Measurements from ENCODE around the gene CUL1.

DNA sequence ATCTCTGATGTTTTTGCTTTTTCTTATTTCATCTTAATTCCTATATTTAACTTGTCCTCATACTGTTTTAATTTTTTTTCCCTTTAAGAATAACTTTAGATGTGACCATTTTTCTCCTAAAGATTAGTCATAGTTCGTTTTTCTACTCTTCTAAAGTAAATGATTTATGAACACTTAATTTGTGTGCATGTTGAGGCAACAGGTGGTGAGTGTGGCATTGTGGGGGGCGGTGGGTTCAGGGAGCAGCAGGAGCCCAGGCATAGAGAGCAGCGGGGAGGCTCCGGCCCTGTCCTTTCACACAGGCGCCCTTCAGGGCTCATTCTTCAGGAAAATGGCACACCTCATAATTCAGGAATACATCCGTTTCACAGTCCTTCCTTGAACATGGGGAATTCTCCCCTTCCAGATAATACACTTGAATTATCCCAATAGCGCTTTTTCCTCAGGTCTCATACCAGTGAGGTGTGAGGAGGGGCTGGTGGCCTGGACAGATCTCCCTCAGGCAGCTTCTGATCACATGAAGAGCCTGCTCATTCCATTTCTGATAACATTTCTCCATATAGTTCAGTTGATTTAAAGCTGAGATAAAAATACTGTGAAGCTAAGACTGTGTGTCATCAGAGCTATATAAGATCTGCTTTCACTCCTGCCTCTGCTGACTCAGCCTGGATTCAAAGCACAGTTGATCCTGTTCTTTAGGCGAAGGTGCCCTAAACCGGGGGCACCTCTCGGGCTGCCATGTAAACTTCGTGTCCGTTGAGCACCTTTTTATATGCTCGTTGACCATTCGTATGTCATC lies 40.2 kb downstream of the CUL1 start:
- TF ChIP-seq POLR2A (IDR thresholded peaks at IDR 0.05), result no peak
- TF ChIP-seq, protein P1, sequence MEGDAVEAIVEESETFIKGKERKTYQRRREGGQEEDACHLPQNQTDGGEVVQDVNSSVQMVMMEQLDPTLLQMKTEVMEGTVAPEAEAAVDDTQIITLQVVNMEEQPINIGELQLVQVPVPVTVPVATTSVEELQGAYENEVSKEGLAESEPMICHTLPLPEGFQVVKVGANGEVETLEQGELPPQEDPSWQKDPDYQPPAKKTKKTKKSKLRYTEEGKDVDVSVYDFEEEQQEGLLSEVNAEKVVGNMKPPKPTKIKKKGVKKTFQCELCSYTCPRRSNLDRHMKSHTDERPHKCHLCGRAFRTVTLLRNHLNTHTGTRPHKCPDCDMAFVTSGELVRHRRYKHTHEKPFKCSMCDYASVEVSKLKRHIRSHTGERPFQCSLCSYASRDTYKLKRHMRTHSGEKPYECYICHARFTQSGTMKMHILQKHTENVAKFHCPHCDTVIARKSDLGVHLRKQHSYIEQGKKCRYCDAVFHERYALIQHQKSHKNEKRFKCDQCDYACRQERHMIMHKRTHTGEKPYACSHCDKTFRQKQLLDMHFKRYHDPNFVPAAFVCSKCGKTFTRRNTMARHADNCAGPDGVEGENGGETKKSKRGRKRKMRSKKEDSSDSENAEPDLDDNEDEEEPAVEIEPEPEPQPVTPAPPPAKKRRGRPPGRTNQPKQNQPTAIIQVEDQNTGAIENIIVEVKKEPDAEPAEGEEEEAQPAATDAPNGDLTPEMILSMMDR (IDR thresholded peaks at IDR 0.05), result no peak

Data from ovary (tissue), 3 donors.